ENCODE measurements around the gene CPD. TPM values are rescaled to one million over a fixed set of nuclear protein-coding genes. Genes with fewer than 3 reads are reported as not detected.

The CPD gene
- total RNA-seq, 4 donors from 2014 or later = 54.6 to 144 (median 104) TPM

DNA sequence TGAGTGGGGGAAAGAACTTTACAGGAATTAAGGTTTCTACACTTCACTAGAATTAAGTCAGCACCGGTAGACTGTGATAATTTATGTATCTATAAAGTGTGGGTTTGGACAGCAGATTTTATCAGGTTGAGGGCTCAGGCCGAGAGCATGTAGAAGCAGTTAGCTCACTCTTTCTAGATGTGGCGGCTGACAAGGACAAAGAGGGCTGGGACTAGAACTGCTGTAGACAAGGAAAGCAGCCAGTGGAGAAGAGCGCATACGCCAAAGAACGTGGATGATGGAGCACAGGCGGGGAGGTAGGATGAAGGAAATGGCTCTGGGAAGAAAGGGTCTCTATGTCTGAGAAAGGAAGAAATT, 98.0 kb downstream of the CPD start:
- Histone ChIP-seq H3K9me3 (no peaks in the 10 kb centered on the region), H3K36me3 (no peaks in the 10 kb centered on the region), H3K4me1 (peaks cover 0 to 3% of the 10 kb centered on the region in 2 donors), H3K27me3 (no peaks in the 10 kb centered on the region), H3K27ac (peak overlapping the region; percentile 93), H3K4me3 (peak overlapping the region; percentile 84 to 88)
- DNase-seq = peak in 1 of 2 donors; percentile 19
- TF ChIP-seq POLR2A (IDR thresholded peaks at IDR 0.05) (no peak), CTCF (IDR thresholded peaks at IDR 0.05) (no peak)
- intact Hi-C loops (cut with DNase I; ENCODE audit: low total_unique reads) = no loop called here

DNA sequence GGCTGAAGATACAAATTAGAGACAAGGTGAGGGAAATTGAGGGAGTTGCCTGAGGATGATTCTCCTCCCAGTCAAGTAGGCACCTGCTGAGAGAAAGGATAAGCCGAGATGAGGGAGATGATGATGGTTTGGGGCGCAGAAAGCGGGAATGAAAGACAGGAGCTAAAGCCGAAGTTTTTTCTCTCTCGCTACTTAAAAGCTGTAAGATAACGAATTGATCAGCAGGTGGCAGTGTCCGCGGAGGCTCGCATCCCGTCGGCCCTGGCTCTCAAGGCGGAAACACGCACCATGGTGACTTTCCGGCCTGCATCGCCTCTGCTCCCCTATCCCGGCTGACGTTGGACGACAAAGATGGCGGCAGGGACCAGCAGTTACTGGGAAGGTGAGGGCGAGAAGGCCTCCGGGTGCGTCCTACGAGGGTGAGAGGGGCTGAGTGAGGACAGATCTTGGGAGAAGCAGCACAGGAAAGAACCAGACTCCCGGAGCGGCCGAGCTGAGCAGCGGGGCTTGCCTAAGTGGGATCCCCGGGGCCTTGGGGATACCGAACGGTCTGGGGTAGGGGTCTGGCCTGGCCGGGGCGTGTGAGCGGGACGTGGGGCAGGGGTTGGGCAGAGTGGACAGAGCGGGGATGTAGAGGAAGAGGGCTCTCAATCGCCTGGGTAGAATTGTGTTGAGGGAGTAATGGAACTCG, 98.5 kb downstream of the CPD start, which contains the start of gene GOSR1:
TSS of gene GOSR1 (plus strand) at position 326 of the 691 bp plus-strand sequence. CDS start at position 352, 26 bp downstream.
- intact Hi-C loops (cut with DNase I; ENCODE audit: low total_unique reads) = no loop called here
- Histone ChIP-seq H3K27me3 (no peaks in the 10 kb centered on the region), H3K4me1 (peaks cover 0 to 3% of the 10 kb centered on the region in 2 donors), H3K9me3 (no peaks in the 10 kb centered on the region), H3K4me3 (peak within 1 kb of the TSS; percentile 84 to 88), H3K36me3 (no peaks in the 10 kb centered on the region), H3K27ac (peak within 1 kb of the TSS; percentile 93)
- peak; percentile 78 to 89 (median 84) for TF ChIP-seq CTCF (IDR thresholded peaks at IDR 0.05)
- TF ChIP-seq POLR2A (IDR thresholded peaks at IDR 0.05) = peak; percentile 40 to 41
- peak; percentile 91 to 93 for DNase-seq

GRCh38 chr17:30477774-30478115, 99.0 kb downstream of the CPD start:
- intact Hi-C loops (cut with DNase I; ENCODE audit: low total_unique reads) = no loop called here
- Histone ChIP-seq H3K36me3 (no peaks in the 10 kb centered on the region), H3K4me3 (peak overlapping the region; percentile 84 to 88), H3K27ac (peak overlapping the region; percentile 93), H3K4me1 (peaks cover 0 to 3% of the 10 kb centered on the region in 2 donors), H3K27me3 (no peaks in the 10 kb centered on the region), H3K9me3 (no peaks in the 10 kb centered on the region)
- no peak for DNase-seq
- no peak for TF ChIP-seq POLR2A (IDR thresholded peaks at IDR 0.05)

DNA sequence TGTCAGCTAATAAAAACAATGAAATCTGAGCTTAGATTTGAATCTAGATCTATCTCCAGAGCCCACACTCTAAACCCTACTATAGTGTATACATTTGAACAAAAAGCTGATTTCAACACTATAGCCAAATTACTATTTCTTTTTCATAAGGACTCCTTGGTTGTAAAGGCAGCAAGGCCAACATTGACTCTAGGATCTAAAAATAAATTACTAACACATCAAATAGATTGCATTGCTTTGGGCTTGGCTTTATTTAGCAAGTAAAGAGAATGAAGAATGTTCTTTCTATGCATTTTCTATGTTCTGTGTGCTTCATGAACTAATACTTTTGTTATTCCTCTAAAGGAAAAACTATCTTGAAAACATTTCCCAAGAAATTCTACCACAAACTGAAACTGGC, 103.8 kb downstream of the CPD start:
- Histone ChIP-seq H3K27me3 (no peaks in the 10 kb centered on the region), H3K4me1 (peaks cover 0 to 3% of the 10 kb centered on the region in 2 donors), H3K9me3 (no peaks in the 10 kb centered on the region), H3K4me3 (no peak overlapping the region), H3K36me3 (no peaks in the 10 kb centered on the region), H3K27ac (no peak overlapping the region)
- no peak for TF ChIP-seq CTCF (IDR thresholded peaks at IDR 0.05)
- no peak for TF ChIP-seq POLR2A (IDR thresholded peaks at IDR 0.05)
- DNase-seq = no peak
- intact Hi-C loops (cut with DNase I; ENCODE audit: low total_unique reads) = no loop called here

DNA sequence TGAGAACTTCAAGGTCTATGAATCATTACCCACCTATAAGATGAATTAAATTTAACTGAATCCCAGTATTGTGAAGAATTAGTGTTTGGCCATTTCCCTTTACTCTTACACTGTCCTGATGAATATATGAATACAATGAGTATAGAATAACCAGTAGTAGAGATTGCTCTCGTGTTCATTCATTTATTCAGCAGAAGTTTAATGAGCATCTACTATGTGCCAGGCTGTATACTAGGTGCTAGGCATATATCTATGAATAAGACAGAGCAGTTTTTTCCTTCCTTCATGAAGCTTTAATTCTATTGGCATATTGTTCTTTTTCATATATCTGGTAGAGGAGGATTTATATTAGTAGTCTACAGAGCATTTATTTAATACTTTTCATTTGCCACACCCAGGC, 104.4 kb downstream of the CPD start:
- no peaks in the 10 kb centered on the region for H3K36me3 ChIP-seq
- no peak overlapping the region for H3K4me3 ChIP-seq
- intact Hi-C loops (cut with DNase I; ENCODE audit: low total_unique reads) = no loop called here
- no peak overlapping the region for H3K27ac ChIP-seq
- no peaks in the 10 kb centered on the region for H3K9me3 ChIP-seq
- TF ChIP-seq POLR2A (IDR thresholded peaks at IDR 0.05) (no peak), CTCF (IDR thresholded peaks at IDR 0.05) (no peak)
- DNase-seq = no peak
- H3K27me3 ChIP-seq = no peaks in the 10 kb centered on the region
- peaks cover 0 to under 1% of the 10 kb centered on the region in 2 donors for H3K4me1 ChIP-seq

All from uterus (tissue), 4 donors.